H9 (cell line): Measurements from ENCODE around the gene MNX1. TPM values are rescaled to one million over a fixed set of nuclear protein-coding genes. Genes with fewer than 3 reads are reported as not detected.

Experiments
- DNase-seq: peaks from one replicate; pipeline ENCODE4 v3.0.0-alpha.2; 2017
- H2AFZ ChIP-seq: one replicate; pipeline ENCODE4 v1.6.1; 2013; ENCODE audit warnings: mild to moderate bottlenecking, low read length, control low read depth, moderate library complexity
- H2AK5ac ChIP-seq: 2 replicates; pipeline ENCODE4 v1.6.1; 2013; ENCODE audit warnings: low read length, control low read depth, mixed read lengths; ENCODE audit not compliant: insufficient read length
- H2BK120ac ChIP-seq: one replicate; pipeline ENCODE4 v1.6.1; 2013; ENCODE audit warnings: low read depth, mild to moderate bottlenecking, low read length, control low read depth, inconsistent platforms; ENCODE audit not compliant: poor library complexity, severe bottlenecking
- H2BK12ac ChIP-seq: 2 replicates; pipeline ENCODE4 v1.6.1; 2013; ENCODE audit warnings: low read length, control low read depth, mixed read lengths, low read depth; ENCODE audit not compliant: insufficient read length
- H2BK15ac ChIP-seq: 2 replicates; pipeline ENCODE4 v1.6.1; 2013; ENCODE audit warnings: low read depth, low read length, control low read depth
- H2BK20ac ChIP-seq: one replicate; pipeline ENCODE4 v1.6.1; 2013; ENCODE audit warnings: low read depth, mild to moderate bottlenecking, low read length, control low read depth, inconsistent platforms; ENCODE audit not compliant: poor library complexity, severe bottlenecking
- H2BK5ac ChIP-seq: 2 replicates; pipeline ENCODE4 v1.6.1; 2013; ENCODE audit warnings: low read length, control low read depth, mixed read lengths; ENCODE audit not compliant: insufficient read length
- H3K14ac ChIP-seq: 2 replicates; pipeline ENCODE4 v1.6.1; 2013; ENCODE audit warnings: low read length, control low read depth; ENCODE audit not compliant: insufficient read depth
- H3K18ac ChIP-seq: 2 replicates; pipeline ENCODE4 v1.6.1; 2013; ENCODE audit warnings: low read depth, mild to moderate bottlenecking, mixed read lengths, low read length, control low read depth; ENCODE audit not compliant: insufficient read length
- H3K23ac ChIP-seq: 2 replicates; pipeline ENCODE4 v1.6.1; 2013; ENCODE audit warnings: low read length, control low read depth, mixed read lengths, low read depth; ENCODE audit not compliant: insufficient read length
- H3K23me2 ChIP-seq: 2 replicates; pipeline ENCODE4 v1.6.1; 2013; ENCODE audit warnings: low read depth, mild to moderate bottlenecking, mixed read lengths, low read length, control low read depth; ENCODE audit not compliant: insufficient read length, poor library complexity, severe bottlenecking
- H3K27ac ChIP-seq: 2 replicates; pipeline ENCODE4 v1.5.1; 2013; ENCODE audit warnings: low read length, control low read depth, mixed read lengths, low read depth; ENCODE audit not compliant: insufficient read length
- H3K27me3 ChIP-seq: 2 replicates; pipeline ENCODE4 v1.6.1; 2013; ENCODE audit warnings: low read length, control low read depth, inconsistent platforms; ENCODE audit not compliant: insufficient read depth
- H3K4ac ChIP-seq: 2 replicates; pipeline ENCODE4 v1.6.1; 2013; ENCODE audit warnings: low read depth, mild to moderate bottlenecking, control low read depth, inconsistent platforms, low read length, moderate library complexity
- H3K4me1 ChIP-seq: 2 replicates; pipeline ENCODE4 v1.6.1; 2013; ENCODE audit warnings: low read length, control low read depth, inconsistent platforms; ENCODE audit not compliant: insufficient read depth
- H3K4me2 ChIP-seq: 2 replicates; pipeline ENCODE4 v1.6.1; 2013; ENCODE audit warnings: low read length, control low read depth, mixed read lengths; ENCODE audit not compliant: insufficient read length, insufficient read depth
- H3K56ac ChIP-seq: 2 replicates; pipeline ENCODE4 v1.6.1; 2013; ENCODE audit warnings: low read depth, mild to moderate bottlenecking, mixed read lengths, low read length, control low read depth; ENCODE audit not compliant: insufficient read length
- H3K79me1 ChIP-seq: 2 replicates; pipeline ENCODE4 v1.6.1; 2013; ENCODE audit warnings: low read depth, mild to moderate bottlenecking, moderate library complexity, low read length, control low read depth, inconsistent platforms; ENCODE audit not compliant: insufficient read depth, poor library complexity, severe bottlenecking
- H3K79me2 ChIP-seq: 2 replicates; pipeline ENCODE4 v1.6.1; 2013; ENCODE audit warnings: low read length, control low read depth, inconsistent platforms; ENCODE audit not compliant: insufficient read depth
- H3K9ac ChIP-seq: 2 replicates; pipeline ENCODE4 v1.6.1; 2013; ENCODE audit warnings: low read length, control low read depth, mixed read lengths; ENCODE audit not compliant: insufficient read length; ENCODE audit errors: extremely low read depth
- H3K9me3 ChIP-seq: one replicate; pipeline ENCODE4 v1.6.1; 2013; ENCODE audit warnings: low read depth, low read length, inconsistent platforms; ENCODE audit not compliant: control insufficient read depth
- H3T11ph ChIP-seq: one replicate; pipeline ENCODE4 v1.6.1; 2013; ENCODE audit warnings: mild to moderate bottlenecking, low read length, control low read depth, inconsistent platforms
- H4K20me1 ChIP-seq: one replicate; pipeline ENCODE4 v1.6.1; 2013; ENCODE audit not compliant: control insufficient read depth, insufficient read length, insufficient read depth
- H4K5ac ChIP-seq: 2 replicates; pipeline ENCODE4 v1.6.1; 2013; ENCODE audit warnings: low read depth, mild to moderate bottlenecking, mixed read lengths, low read length, control low read depth; ENCODE audit not compliant: insufficient read length
- H4K8ac ChIP-seq: replicated peaks from 2 replicates; pipeline ENCODE4 v1.6.1; 2013; ENCODE audit warnings: low read length, control low read depth, mixed read lengths, low read depth; ENCODE audit not compliant: insufficient read length
- H4K91ac ChIP-seq: 2 replicates; pipeline ENCODE4 v1.6.1; 2013; ENCODE audit warnings: low read depth, mild to moderate bottlenecking, moderate library complexity, mixed read lengths, low read length, control low read depth; ENCODE audit not compliant: insufficient read length
- H3K27ac Mint-ChIP-seq, 3 experiments: 2 replicates in 2 of 3; 3 replicates in 1 of 3; pipeline ENCODE4 v1.8.0; 2020 to 2021; ENCODE audit warnings: mixed read lengths in 3 of 3, mild to moderate bottlenecking in 1 of 3, moderate library complexity in 1 of 3
- H3K27me3 Mint-ChIP-seq: 2 replicates; pipeline ENCODE4 v1.8.0; 2021; ENCODE audit warnings: low read depth, mild to moderate bottlenecking, moderate library complexity, mixed read lengths
- H3K36me3 Mint-ChIP-seq, 3 experiments: 2 replicates in 2 of 3; 3 replicates in 1 of 3; pipeline ENCODE4 v1.8.0; 2020 to 2021; ENCODE audit warnings: low read depth in 3 of 3, mixed read lengths in 3 of 3; ENCODE audit not compliant: insufficient read depth in 1 of 3
- H3K4me1 Mint-ChIP-seq, 2 experiments: 2 replicates each; pipeline ENCODE4 v1.8.0; 2020; ENCODE audit warnings: mixed read lengths in 2 of 2
- H3K4me3 Mint-ChIP-seq, 2 experiments: 2 replicates in 1 of 2; 3 replicates in 1 of 2; pipeline ENCODE4 v1.8.0; 2020 to 2021; ENCODE audit warnings: mild to moderate bottlenecking in 2 of 2, mixed read lengths in 2 of 2, moderate library complexity in 1 of 2
- H3K9me3 Mint-ChIP-seq, 2 experiments: 2 replicates in 1 of 2; 3 replicates in 1 of 2; pipeline ENCODE4 v1.8.0; 2020; ENCODE audit warnings: mild to moderate bottlenecking in 2 of 2, mixed read lengths in 2 of 2, moderate library complexity in 1 of 2
- WGBS: extraction: QIAGEN DNeasy Blood & Tissue Kit; methylation state at CpG from one replicate; pipeline ENCODE4 v1.1.7; 2013; ENCODE audit warnings: missing lambda C conversion rate, low lambda C conversion rate, mixed read lengths; ENCODE audit not compliant: insufficient read length; ENCODE audit errors: extremely low coverage; 5-methylcytosine and 5-hydroxymethylcytosine counted together
- total RNA-seq: library from RNA; stranded (reverse); gene quantifications from 2 replicates; pipeline ENCODE4 v1.2.1, GENCODE V29; 2021
- TF ChIP-seq, protein P1 (sequence below): fragments of 200-600 bp; sonication (generic); conservative IDR thresholded peaks from 3 replicates; pipeline ENCODE4 v1.8.0; 2021; ENCODE audit warnings: antibody characterized with exemption, mild to moderate bottlenecking

MNX1 gene
- total RNA-seq, 1 experiment from 2014 or later: not detected

DNA sequence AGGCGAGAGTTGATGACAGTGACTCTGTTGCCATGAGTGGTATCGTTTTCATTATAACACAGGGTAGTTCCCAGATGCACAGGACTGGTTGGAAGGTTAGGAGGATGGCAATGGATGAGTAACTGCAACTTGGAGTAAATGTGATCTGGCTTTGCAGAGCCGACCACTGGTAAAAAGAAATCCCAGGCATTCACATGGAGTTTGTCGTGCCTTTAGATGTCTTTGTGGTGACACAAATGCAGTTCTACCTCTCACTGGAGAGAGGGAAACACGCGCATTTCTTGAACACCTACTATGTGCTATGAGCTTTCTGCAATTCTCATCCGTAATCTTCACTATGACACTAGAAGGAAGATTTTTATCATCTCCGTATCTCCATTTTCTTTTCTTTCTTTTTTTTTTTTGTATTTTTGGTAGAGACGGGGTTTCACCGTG lies 1.7 kb upstream of the MNX1 start:
- Histone ChIP-seq H3K4me2 (peak overlapping the region; percentile 57), H3K23ac (no peak overlapping the region), H2BK15ac (no peak overlapping the region), H3K14ac (no peak overlapping the region), H4K91ac (no peak overlapping the region), H3K23me2 (peaks cover 5% of the 10 kb centered on the region), H4K8ac (no peak overlapping the region), H2BK12ac (no peak overlapping the region), H2BK20ac (no peak overlapping the region), H2BK120ac (no peak overlapping the region), H4K20me1 (no peaks in the 10 kb centered on the region), H3K9ac (no peak overlapping the region), H3K27me3 (peaks cover 87% of the 10 kb centered on the region), H3T11ph (no peak overlapping the region), H2AFZ (no peak overlapping the region), H4K5ac (no peak overlapping the region), H2BK5ac (no peak overlapping the region), H3K79me2 (no peaks in the 10 kb centered on the region), H3K27ac (no peak overlapping the region), H3K18ac (no peak overlapping the region), H3K4ac (no peak overlapping the region), H2AK5ac (no peak overlapping the region), H3K56ac (no peak overlapping the region), H3K9me3 (no peaks in the 10 kb centered on the region), H3K4me1 (peaks cover 7% of the 10 kb centered on the region; the same call in 1 of the 2 replicates), H3K79me1 (no peaks in the 10 kb centered on the region)
- Mint-ChIP-seq H3K4me1 (peaks cover 29 to 34% of the 10 kb centered on the region in 2 experiments), H3K27ac (no peak overlapping the region), H3K36me3 (no peaks in the 10 kb centered on the region), H3K9me3 (peaks cover 4 to 10% of the 10 kb centered on the region in 2 experiments; a peak in 2 of 5 replicates), H3K27me3 (peaks cover 91% of the 10 kb centered on the region), H3K4me3 (peak overlapping the region in 1 of 2 experiments; percentile 79; a peak in 3 of 5 replicates)
- TF ChIP-seq, protein P1, sequence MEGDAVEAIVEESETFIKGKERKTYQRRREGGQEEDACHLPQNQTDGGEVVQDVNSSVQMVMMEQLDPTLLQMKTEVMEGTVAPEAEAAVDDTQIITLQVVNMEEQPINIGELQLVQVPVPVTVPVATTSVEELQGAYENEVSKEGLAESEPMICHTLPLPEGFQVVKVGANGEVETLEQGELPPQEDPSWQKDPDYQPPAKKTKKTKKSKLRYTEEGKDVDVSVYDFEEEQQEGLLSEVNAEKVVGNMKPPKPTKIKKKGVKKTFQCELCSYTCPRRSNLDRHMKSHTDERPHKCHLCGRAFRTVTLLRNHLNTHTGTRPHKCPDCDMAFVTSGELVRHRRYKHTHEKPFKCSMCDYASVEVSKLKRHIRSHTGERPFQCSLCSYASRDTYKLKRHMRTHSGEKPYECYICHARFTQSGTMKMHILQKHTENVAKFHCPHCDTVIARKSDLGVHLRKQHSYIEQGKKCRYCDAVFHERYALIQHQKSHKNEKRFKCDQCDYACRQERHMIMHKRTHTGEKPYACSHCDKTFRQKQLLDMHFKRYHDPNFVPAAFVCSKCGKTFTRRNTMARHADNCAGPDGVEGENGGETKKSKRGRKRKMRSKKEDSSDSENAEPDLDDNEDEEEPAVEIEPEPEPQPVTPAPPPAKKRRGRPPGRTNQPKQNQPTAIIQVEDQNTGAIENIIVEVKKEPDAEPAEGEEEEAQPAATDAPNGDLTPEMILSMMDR: no peak
- no CpG with 5 or more reads among the region's 10 CpGs for WGBS
- no peak for DNase-seq
